ENCODE data around the gene GFRA1. TPM values are rescaled to one million over a fixed set of nuclear protein-coding genes. Genes with fewer than 3 reads are reported as not detected.

The GFRA1 gene
- total RNA-seq, 1 experiment from 2014 or later, result not detected

DNA sequence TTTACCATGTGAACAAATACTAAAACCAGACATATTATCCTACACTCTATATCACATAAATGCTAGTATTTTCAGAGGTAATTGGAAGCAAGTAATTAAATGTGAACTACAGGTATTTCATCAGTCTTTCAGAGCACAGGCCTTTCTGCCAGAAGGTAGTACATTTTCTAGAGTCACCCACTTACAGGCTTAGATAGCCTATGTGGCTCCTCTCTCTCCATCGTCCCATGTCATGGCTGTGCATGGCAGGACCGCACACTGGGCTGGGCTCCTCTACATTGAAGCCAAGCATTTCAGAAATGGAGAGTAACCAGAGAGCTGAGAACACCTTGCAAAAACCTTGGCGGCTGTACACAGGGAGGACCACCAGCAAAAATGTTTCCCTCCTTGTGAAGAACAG lies 49.7 kb downstream of the GFRA1 start:
- no peaks in the 10 kb centered on the region for H3K36me3 ChIP-seq (ENCODE audit: insufficient read depth, low read length, poor library complexity, severe bottlenecking)
- CTCF ChIA-PET, result no interaction called here
- intact Hi-C loops (cut with micrococcal nuclease; ENCODE audit: unreplicated experiment), result no loop called here
- POLR2A ChIA-PET (ENCODE audit: low non-redundant PET), result no interaction called here
- no peaks in the 10 kb centered on the region for H3K9me3 ChIP-seq (ENCODE audit: low read depth, low read length, poor library complexity, severe bottlenecking)
- TF ChIP-seq, protein P1, sequence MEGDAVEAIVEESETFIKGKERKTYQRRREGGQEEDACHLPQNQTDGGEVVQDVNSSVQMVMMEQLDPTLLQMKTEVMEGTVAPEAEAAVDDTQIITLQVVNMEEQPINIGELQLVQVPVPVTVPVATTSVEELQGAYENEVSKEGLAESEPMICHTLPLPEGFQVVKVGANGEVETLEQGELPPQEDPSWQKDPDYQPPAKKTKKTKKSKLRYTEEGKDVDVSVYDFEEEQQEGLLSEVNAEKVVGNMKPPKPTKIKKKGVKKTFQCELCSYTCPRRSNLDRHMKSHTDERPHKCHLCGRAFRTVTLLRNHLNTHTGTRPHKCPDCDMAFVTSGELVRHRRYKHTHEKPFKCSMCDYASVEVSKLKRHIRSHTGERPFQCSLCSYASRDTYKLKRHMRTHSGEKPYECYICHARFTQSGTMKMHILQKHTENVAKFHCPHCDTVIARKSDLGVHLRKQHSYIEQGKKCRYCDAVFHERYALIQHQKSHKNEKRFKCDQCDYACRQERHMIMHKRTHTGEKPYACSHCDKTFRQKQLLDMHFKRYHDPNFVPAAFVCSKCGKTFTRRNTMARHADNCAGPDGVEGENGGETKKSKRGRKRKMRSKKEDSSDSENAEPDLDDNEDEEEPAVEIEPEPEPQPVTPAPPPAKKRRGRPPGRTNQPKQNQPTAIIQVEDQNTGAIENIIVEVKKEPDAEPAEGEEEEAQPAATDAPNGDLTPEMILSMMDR (conservative IDR thresholded peaks at IDR 0.05; ENCODE audit: low read depth, low read length), result no peak
- no peak for TF ChIP-seq EZH2 (IDR thresholded peaks at IDR 0.05; ENCODE audit: borderline replicate concordance, low read depth, low read length, poor library complexity, severe bottlenecking)
- no peak overlapping the region for H3K27ac ChIP-seq (ENCODE audit: low read depth, low read length, poor library complexity, severe bottlenecking)
- no TSS peak for BruUV-seq (replicated peaks)
- no peak overlapping the region for H3K4me3 ChIP-seq (ENCODE audit: low read depth, low read length, poor library complexity, severe bottlenecking)
- DNase-seq (ENCODE audit: low spot score), result no peak
- H3K27me3 ChIP-seq (replicated peaks; ENCODE audit: insufficient read depth, low read depth, low read length, poor library complexity), result peaks cover 29% of the 10 kb centered on the region
- H3K4me1 ChIP-seq (ENCODE audit: insufficient read depth, low read length, poor library complexity, severe bottlenecking), result no peaks in the 10 kb centered on the region

DNA sequence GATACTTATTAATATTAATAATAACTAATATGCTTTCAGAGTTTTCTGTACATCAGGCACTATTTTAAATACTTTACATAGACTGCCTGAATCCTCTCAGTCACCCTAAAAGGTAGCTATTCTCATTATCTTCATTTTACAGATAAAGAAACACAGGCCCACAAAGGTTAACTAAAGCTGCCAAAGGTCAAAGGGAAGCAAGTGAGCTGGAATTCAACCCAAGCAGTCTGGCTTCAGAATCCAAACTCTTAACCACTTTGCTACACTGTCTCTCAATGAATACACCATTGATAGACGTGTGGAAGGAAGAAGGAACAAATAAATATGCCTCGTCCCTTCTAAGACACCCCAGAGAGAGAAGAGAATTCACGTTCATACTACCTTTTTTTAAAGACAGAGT lies 52.0 kb downstream of the GFRA1 start:
- Histone ChIP-seq H3K9me3 (ENCODE audit: low read depth, low read length, poor library complexity, severe bottlenecking) (no peaks in the 10 kb centered on the region), H3K27ac (ENCODE audit: low read depth, low read length, poor library complexity, severe bottlenecking) (no peak overlapping the region), H3K36me3 (ENCODE audit: insufficient read depth, low read length, poor library complexity, severe bottlenecking) (no peaks in the 10 kb centered on the region), H3K27me3 (replicated peaks; ENCODE audit: insufficient read depth, low read depth, low read length, poor library complexity) (peaks cover 51% of the 10 kb centered on the region), H3K4me3 (ENCODE audit: low read depth, low read length, poor library complexity, severe bottlenecking) (no peak overlapping the region), H3K4me1 (ENCODE audit: insufficient read depth, low read length, poor library complexity, severe bottlenecking) (no peaks in the 10 kb centered on the region)
- intact Hi-C loops (cut with micrococcal nuclease; ENCODE audit: unreplicated experiment), result no loop called here
- no TSS peak for BruUV-seq (replicated peaks)
- TF ChIP-seq EZH2 (IDR thresholded peaks at IDR 0.05; ENCODE audit: borderline replicate concordance, low read depth, low read length, poor library complexity, severe bottlenecking), result no peak
- TF ChIP-seq, protein P1 (conservative IDR thresholded peaks at IDR 0.05; ENCODE audit: low read depth, low read length), result no peak
- ChIA-PET CTCF (no interaction called here), POLR2A (ENCODE audit: low non-redundant PET) (no interaction called here)
- DNase-seq (ENCODE audit: low spot score), result no peak

DNA sequence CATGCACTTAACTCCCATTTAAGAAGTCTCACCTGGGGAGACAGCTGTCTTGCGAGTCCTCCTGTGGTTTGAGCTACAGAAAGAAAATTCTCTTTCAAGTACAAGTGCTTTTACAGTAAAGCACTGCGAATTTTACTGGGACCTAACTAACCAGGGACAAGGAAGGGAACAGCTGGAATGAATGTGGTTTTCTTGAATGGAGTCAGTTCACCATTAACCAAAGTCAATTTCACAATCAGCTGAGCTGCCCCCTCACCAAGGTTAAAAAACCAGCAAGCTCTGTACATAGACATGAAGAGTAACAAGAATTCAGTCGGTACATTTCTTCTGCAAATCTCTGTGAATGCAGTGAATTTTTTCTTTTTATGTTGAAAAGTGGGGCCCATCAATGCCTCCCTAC lies 56.3 kb downstream of the GFRA1 start:
- H3K36me3 ChIP-seq (ENCODE audit: insufficient read depth, low read length, poor library complexity, severe bottlenecking), result no peaks in the 10 kb centered on the region
- H3K4me1 ChIP-seq (ENCODE audit: insufficient read depth, low read length, poor library complexity, severe bottlenecking), result no peaks in the 10 kb centered on the region
- no peak for TF ChIP-seq EZH2 (IDR thresholded peaks at IDR 0.05; ENCODE audit: borderline replicate concordance, low read depth, low read length, poor library complexity, severe bottlenecking)
- TF ChIP-seq, protein P1 (conservative IDR thresholded peaks at IDR 0.05; ENCODE audit: low read depth, low read length), result no peak
- no peak overlapping the region for H3K27ac ChIP-seq (ENCODE audit: low read depth, low read length, poor library complexity, severe bottlenecking)
- ChIA-PET POLR2A (ENCODE audit: low non-redundant PET) (no interaction called here), CTCF (no interaction called here)
- no peak for DNase-seq (ENCODE audit: low spot score)
- H3K9me3 ChIP-seq (ENCODE audit: low read depth, low read length, poor library complexity, severe bottlenecking), result no peaks in the 10 kb centered on the region
- H3K4me3 ChIP-seq (ENCODE audit: low read depth, low read length, poor library complexity, severe bottlenecking), result no peak overlapping the region
- BruUV-seq (replicated peaks), result no TSS peak
- intact Hi-C loops (cut with micrococcal nuclease; ENCODE audit: unreplicated experiment), result no loop called here
- H3K27me3 ChIP-seq (replicated peaks; ENCODE audit: insufficient read depth, low read depth, low read length, poor library complexity), result peaks cover 77% of the 10 kb centered on the region

Data from A673 (cell line).